HG03457 (cell line): ENCODE data around the gene SF3A1.
"Not testable (repeated sequence)": the region's sequence is repeated elsewhere in the genome, so short reads cannot be mapped to it uniquely, and the experiment has no call there.

Source experiments
- ATAC-seq: cut with Tn5 transposase; IDR thresholded peaks from one replicate; pipeline ENCODE4 v1.9.1; 2021; ENCODE audit warnings: moderate number of reproducible peaks; ENCODE audit not compliant: unreplicated experiment

The SF3A1 gene, protein sequence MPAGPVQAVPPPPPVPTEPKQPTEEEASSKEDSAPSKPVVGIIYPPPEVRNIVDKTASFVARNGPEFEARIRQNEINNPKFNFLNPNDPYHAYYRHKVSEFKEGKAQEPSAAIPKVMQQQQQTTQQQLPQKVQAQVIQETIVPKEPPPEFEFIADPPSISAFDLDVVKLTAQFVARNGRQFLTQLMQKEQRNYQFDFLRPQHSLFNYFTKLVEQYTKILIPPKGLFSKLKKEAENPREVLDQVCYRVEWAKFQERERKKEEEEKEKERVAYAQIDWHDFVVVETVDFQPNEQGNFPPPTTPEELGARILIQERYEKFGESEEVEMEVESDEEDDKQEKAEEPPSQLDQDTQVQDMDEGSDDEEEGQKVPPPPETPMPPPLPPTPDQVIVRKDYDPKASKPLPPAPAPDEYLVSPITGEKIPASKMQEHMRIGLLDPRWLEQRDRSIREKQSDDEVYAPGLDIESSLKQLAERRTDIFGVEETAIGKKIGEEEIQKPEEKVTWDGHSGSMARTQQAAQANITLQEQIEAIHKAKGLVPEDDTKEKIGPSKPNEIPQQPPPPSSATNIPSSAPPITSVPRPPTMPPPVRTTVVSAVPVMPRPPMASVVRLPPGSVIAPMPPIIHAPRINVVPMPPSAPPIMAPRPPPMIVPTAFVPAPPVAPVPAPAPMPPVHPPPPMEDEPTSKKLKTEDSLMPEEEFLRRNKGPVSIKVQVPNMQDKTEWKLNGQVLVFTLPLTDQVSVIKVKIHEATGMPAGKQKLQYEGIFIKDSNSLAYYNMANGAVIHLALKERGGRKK

GRCh38 chr22:30356449-30357235 lies at the start of gene SF3A1, which contains the start of gene CCDC157:
Gene SF3A1 (minus strand): TSS chr22:30356894. CDS start chr22:30356792, 102 bp downstream.
Gene CCDC157 (plus strand): TSS chr22:30357007. CDS start chr22:30366001, 8,994 bp downstream.
- peak; percentile 89 for ATAC-seq

GRCh38 chr22:30406400-30406799 lies 49.7 kb upstream of the SF3A1 start:
- ATAC-seq: no peak

DNA sequence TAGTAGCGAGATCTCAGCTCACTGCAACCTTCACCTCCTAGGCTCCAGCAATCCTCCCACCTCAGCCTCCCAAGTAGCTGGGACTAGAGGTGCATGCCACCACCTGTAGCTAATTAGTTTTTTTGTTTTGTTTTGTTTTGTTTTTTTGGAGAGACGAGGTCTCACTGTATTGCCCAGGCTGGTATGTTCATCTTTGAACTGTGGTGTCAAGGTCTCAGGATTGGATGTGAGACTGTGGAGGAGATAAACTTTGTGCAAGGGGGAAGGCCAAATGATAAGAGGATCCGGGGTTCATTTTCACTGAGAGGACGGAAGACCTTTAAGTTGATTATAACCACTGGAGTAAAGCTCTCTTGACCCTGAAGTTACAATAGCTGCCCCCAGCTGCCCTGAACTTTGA lies 49.0 kb upstream of the SF3A1 start:
- no peak for ATAC-seq

DNA sequence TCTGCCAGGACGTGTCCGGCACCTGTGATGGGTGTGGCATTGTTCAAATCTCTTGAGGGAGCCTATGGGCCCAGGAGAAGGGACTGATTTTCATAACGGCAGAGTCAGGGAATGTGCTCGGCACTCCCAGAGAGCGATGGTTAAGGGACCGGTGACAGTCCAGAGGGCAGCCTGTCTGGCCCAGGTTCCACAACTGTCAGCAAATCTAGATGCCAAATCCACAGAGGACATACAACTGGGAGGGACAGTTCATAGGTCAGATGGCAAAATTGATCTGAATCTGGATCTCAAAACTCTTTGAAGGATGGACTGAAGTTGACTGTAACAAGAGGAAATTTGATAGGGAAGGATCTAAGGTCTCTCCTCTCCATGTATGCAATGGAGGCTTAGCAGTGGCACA lies 47.6 kb upstream of the SF3A1 start:
- no peak for ATAC-seq

DNA sequence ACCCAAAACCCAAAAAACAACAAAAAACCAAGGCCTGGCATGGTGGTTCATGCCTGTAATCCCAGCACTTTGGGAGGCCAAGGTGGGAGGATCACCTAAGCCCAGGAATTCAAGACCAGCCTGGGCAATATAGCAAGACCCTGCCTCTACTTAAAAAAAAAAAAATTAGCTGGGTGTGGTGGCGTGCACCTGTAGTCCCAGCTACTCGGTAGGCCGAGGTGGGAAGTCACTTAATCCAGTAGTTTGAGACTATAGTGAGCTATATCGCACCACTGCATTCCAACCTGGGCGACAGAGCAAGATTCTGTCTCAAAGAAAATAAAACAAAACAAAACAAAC lies 46.0 kb upstream of the SF3A1 start:
- not testable (repeated sequence) for ATAC-seq

GRCh38 chr22:30402028-30402765 lies 45.5 kb upstream of the SF3A1 start:
- no peak for ATAC-seq

GRCh38 chr22:30401024-30401423 lies 44.3 kb upstream of the SF3A1 start:
- ATAC-seq: not testable (repeated sequence)

DNA sequence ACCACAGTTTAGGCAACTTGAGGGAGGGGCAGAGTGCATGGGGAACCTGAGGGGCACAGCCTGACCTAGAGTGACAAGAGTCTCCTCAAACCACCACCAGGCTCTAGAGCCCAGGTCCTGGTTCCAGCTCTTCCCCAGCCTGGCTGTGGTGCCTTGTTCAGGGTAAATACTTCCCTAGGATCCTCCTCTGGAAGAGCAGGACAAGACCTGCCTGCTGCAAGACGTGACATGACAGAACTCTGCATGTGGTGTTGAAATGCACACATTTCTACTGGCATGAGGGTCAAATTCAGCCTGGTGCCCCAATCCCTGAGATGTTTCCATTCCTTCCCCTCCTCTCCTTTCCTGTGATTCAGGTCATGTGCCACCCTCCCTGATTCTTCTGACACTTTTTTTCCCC lies 43.5 kb upstream of the SF3A1 start:
- ATAC-seq: no peak

- ATAC-seq: no peak
Observed at GRCh38 chr22:30399718-30400117, 43.0 kb upstream of the SF3A1 start.

DNA sequence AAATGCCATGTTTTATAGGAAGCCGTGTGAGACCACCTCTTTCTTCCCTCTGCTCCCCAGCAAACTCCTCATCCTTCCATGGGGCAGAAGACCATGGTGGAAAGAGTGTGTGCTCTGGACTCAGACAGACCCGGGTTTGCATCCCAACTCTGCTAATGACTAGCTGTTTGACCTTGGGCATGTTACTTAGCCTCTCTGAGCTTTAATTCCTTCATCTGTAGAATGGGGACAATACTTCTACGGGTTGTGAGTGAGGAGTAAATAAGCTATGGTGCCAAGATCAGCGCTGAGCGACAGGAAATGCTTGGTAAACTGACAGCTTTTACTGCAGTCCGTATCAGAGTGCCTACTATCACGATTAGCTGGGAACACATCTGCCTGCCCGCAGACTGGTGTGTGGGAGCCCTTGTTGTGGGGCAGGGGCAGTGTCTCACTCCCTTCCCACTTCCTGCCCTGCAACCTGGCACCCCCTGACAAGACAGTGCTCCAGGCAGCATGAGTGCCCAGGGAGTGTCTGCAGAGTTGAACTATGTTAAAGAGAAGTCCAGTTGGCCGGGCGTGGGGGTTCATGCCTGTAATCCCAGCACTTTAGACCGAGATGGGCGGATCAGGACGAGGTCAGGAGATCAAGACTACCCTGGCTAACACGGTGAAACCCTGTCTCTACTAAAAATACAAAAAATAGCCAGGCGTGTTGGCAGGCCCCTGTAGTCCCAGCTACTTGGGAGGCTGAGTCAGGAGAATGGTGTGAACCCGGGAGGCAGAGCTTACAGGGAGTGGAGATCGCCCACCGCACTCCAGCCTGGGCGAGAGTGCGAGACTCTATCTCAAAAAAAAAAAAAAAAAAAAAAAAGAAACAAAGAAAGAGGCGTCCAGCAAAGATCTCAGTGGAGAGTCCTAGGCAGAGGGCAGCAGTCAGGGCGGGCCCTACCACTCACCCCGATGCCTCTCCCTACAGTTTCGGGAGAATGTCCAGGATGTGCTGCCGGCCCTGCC lies 42.3 kb upstream of the SF3A1 start:
- no peak for ATAC-seq

DNA sequence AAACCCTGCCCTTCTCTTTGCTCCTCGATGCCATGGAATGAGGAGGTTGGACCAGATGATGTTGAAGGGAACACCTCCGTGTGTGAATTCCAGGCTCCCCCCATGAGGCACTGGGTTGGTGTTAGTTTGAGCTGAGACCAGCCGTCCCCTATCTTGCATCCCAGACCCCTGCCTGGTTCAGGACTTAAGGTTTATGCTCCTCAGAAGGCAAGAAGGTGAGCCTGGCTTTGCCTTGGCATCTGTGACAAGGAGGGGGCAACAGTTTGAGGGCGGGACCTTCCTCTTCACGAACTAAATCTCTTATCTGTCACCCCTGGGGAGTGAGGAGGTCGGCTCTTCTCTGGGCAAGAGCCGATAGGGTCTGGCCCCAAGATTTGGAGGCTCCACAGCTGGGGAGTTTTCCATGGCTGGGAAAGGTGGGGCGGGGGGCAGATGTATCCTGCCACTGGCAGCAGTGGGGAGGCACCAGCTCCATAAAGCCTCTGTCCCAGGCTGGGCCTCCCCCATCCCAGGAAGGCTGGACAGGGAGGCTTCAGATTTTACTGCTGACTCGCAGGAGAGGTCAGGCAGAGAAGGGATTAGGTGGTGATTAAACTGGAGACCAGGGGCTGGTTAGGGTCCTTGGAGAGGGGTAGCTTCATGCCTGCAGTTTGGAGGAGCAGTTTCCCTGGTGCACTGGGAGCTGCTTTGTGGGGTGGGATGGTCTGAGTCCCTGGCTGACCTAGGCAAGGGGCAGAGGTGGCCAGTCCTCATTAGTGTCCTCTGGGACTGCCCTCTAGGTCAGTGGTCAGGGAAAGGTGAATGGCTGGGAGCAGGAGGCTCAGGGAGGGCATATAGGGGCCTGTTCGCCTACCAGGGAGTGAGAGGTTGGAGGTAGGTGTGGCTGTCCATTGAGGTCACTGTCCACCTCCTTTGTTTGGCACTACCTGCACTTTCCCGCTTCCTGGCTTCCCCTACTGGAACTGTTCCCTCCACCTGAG lies 41.3 kb upstream of the SF3A1 start:
- ATAC-seq: no peak

- no peak for ATAC-seq
Observed at GRCh38 chr22:30396871-30397655, 40.4 kb upstream of the SF3A1 start, which contains the start of gene SEC14L2. Gene SEC14L2 (plus strand): TSS chr22:30397018. CDS start chr22:30397117, 99 bp downstream.

DNA sequence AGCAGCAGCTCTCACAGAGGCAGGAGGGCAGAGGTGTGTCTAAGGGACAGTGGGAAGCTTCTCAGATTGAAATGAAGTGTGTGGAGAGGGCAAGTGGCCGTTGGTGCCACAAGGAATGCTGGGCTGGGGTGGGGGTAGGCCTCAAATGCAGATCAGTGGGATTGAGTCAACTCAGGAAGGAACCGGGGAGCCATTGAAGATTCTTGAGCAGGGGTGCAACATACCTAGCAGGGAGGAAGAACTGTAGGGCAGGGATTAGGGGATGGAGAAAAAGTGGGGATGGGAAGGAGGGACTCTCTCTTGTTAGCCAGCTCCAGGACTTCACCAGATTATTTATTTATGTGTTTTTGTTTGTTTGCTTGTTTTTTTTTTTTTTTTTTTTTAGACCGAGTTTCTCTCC lies 37.2 kb upstream of the SF3A1 start:
- ATAC-seq: no peak

DNA sequence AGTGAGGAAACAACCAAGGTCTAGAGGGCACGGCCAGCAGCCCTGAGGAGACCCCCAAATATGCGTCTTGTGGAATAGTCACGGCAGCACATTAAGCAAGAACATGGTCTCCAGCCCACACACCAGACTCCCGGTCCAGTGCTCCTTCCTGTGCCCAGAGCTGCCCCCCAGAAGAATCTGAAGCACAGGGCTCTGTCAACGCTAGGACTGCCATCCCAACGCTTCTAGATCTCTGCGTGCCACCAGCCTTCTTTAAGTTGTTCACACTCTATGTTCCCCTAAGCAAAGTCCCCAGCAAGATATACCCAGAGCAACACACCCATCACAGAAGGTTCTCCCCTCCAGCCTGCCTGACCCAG lies 36.6 kb upstream of the SF3A1 start:
- ATAC-seq: no peak

- no peak for ATAC-seq
Observed at GRCh38 chr22:30392661-30393321, 36.1 kb upstream of the SF3A1 start.

- no peak for ATAC-seq
Observed at GRCh38 chr22:30390974-30391691, 34.4 kb upstream of the SF3A1 start.
